Prostate gland (tissue), 2 donors: Measurements from ENCODE around the gene TADA2A. TPM values are rescaled to one million over a fixed set of nuclear protein-coding genes. Genes with fewer than 3 reads are reported as not detected.

Experiments used
- DNase-seq: peaks from one replicate; pipeline ENCODE4 v3.0.0-alpha.2; 2019; ENCODE audit warnings: low spot score
- H3K27ac ChIP-seq, 2 donors: fragments of 200-600 bp; sonication (generic); 2 replicates each; pipeline ENCODE4 v1.5.1; 2017 to 2019
- H3K27me3 ChIP-seq: fragments of 200-600 bp; sonication (generic); replicated peaks from 2 replicates; pipeline ENCODE4 v1.5.1; 2019; ENCODE audit not compliant: insufficient read depth
- H3K36me3 ChIP-seq, 2 donors: fragments of 200-600 bp; sonication (generic); 1 replicate in 1 of 2; 2 replicates in 1 of 2; pipeline versions ENCODE4 v1.5.1 to v1.8.1; 2017 to 2019
- H3K4me1 ChIP-seq: fragments of 200-600 bp; sonication (generic); replicated peaks from 2 replicates; pipeline ENCODE4 v1.5.1; 2019
- H3K4me3 ChIP-seq, 2 donors: fragments of 200-600 bp; sonication (generic); 2 replicates each; pipeline ENCODE4 v1.5.1; 2017 to 2019
- H3K9me3 ChIP-seq: fragments of 200-600 bp; sonication (generic); 2 replicates; pipeline ENCODE4 v1.5.1; 2017
- CTCF ChIP-seq, 4 experiments: fragments of 200-600 bp in 2 of 4; fragments of 450-650 bp in 2 of 4; sonication (generic) in 2 of 4; IDR thresholded peaks; 1 replicate in 3 of 4; 2 replicates in 1 of 4; pipeline ENCODE4 v1.5.1; 2016 to 2019; ENCODE audit warnings: antibody characterized with exemption in 4 of 4, mild to moderate bottlenecking in 2 of 4, moderate library complexity in 2 of 4
- POLR2A ChIP-seq: fragments of 450-650 bp; IDR thresholded peaks from one replicate; pipeline ENCODE4 v1.6.1; 2016; ENCODE audit warnings: antibody characterized with exemption, mild to moderate bottlenecking
- POLR2AphosphoS5 ChIP-seq: sonication (generic); formaldehyde crosslinking; IDR thresholded peaks from one replicate; pipeline ENCODE4 v1.6.1; 2017; ENCODE audit warnings: antibody characterized with exemption
- WGBS: methylation state at CpG from one replicate; pipeline ENCODE4 v1.1.5; 2018; 5-methylcytosine and 5-hydroxymethylcytosine counted together
- intact Hi-C: fragments of 100-400 bp; cut with DNase I; formaldehyde crosslinking; loops from one replicate; pipeline ENCODE4 v1.14.2; 2022
- total RNA-seq, 2 donors: library from RNA; depleted of rRNA; stranded (reverse); fragments of >200 nt; gene quantifications; one replicate each; pipeline ENCODE4 v1.1.0, GENCODE V29; 2016

TADA2A gene
- total RNA-seq, 2 donors from 2014 or later: 13.0 to 29.7 TPM

GRCh38 chr17:37413875-37414519 lies 7.3 kb downstream of the TADA2A start:
- Histone ChIP-seq H3K36me3 (peaks cover 0 to 5% of the 10 kb centered on the region in 2 donors), H3K4me3 (no peak overlapping the region), H3K4me1 (no peaks in the 10 kb centered on the region), H3K27me3 (no peaks in the 10 kb centered on the region), H3K27ac (no peak overlapping the region), H3K9me3 (no peaks in the 10 kb centered on the region)
- WGBS: 91% methylated on average over 7 of the region's 7 CpGs
- TF ChIP-seq POLR2AphosphoS5 (no peak), CTCF (IDR thresholded peaks at IDR 0.05) (no peak), POLR2A (no peak)
- intact Hi-C loops: no loop called here
- no peak for DNase-seq

GRCh38 chr17:37417852-37418251 lies 11.2 kb downstream of the TADA2A start:
- no peaks in the 10 kb centered on the region for H3K4me1 ChIP-seq
- intact Hi-C loops: no loop called here
- DNase-seq: no peak
- no peaks in the 10 kb centered on the region for H3K36me3 ChIP-seq
- no peaks in the 10 kb centered on the region for H3K9me3 ChIP-seq
- no peaks in the 10 kb centered on the region for H3K27me3 ChIP-seq
- 85% methylated on average over 2 of the region's 2 CpGs for WGBS
- no peak overlapping the region for H3K4me3 ChIP-seq
- TF ChIP-seq POLR2A (no peak), CTCF (IDR thresholded peaks at IDR 0.05) (no peak), POLR2AphosphoS5 (no peak)
- H3K27ac ChIP-seq: no peak overlapping the region

- Histone ChIP-seq H3K27ac (no peak overlapping the region), H3K36me3 (no peaks in the 10 kb centered on the region), H3K4me3 (no peak overlapping the region), H3K9me3 (no peaks in the 10 kb centered on the region), H3K4me1 (no peaks in the 10 kb centered on the region), H3K27me3 (no peaks in the 10 kb centered on the region)
- DNase-seq: no peak
- intact Hi-C loops: no loop called here
- TF ChIP-seq POLR2AphosphoS5 (no peak), POLR2A (no peak), CTCF (IDR thresholded peaks at IDR 0.05) (no peak)
- 62% methylated on average over 4 of the region's 4 CpGs for WGBS
Measured at GRCh38 chr17:37422971-37423625, 16.4 kb downstream of the TADA2A start.

GRCh38 chr17:37425268-37425667 lies 18.6 kb downstream of the TADA2A start:
- no peak for TF ChIP-seq POLR2AphosphoS5
- no peak for TF ChIP-seq CTCF (IDR thresholded peaks at IDR 0.05)
- TF ChIP-seq POLR2A: no peak
- H3K36me3 ChIP-seq: no peaks in the 10 kb centered on the region
- no peak overlapping the region for H3K4me3 ChIP-seq
- no peak for DNase-seq
- 95% methylated on average over 1 of the region's 1 CpG for WGBS
- H3K4me1 ChIP-seq: no peaks in the 10 kb centered on the region
- H3K9me3 ChIP-seq: no peaks in the 10 kb centered on the region
- no peak overlapping the region for H3K27ac ChIP-seq
- H3K27me3 ChIP-seq: no peaks in the 10 kb centered on the region
- intact Hi-C loops: no loop called here

- Histone ChIP-seq H3K9me3 (no peaks in the 10 kb centered on the region), H3K27ac (no peak overlapping the region), H3K4me3 (no peak overlapping the region), H3K36me3 (no peaks in the 10 kb centered on the region), H3K27me3 (no peaks in the 10 kb centered on the region), H3K4me1 (no peaks in the 10 kb centered on the region)
- WGBS: 96% methylated on average over 3 of the region's 3 CpGs
- TF ChIP-seq POLR2AphosphoS5 (no peak), POLR2A (no peak), CTCF (IDR thresholded peaks at IDR 0.05) (no peak)
- DNase-seq: no peak
- intact Hi-C loops: no loop called here
Measured at GRCh38 chr17:37429039-37429438, 22.4 kb downstream of the TADA2A start.
